Skin of body (tissue), 3 donors: ENCODE measurements around the gene CARNS1. TPM values are rescaled to one million over a fixed set of nuclear protein-coding genes. Genes with fewer than 3 reads are reported as not detected.
A peak's percentile ranks its signal among the peaks of the same experiment; 100 is the strongest.
"Not testable (repeated sequence)": the region's sequence is repeated elsewhere in the genome, so short reads cannot be mapped to it uniquely, and the experiment has no call there.

Experiments used
- DNase-seq: peaks from one replicate; lab custom pipeline; 2025; lab: John Stamatoyannopoulos, UW
- small RNA-seq: library from RNA; depleted of rRNA; stranded (forward); fragments of <200 nt; gene quantifications from one replicate; pipeline ENCODE3, GENCODE V24; 2014; ENCODE audit warnings: low replicate concordance
- total RNA-seq: library from RNA; depleted of rRNA; stranded (reverse); fragments of >200 nt; gene quantifications from one replicate; pipeline ENCODE4 v1.2.3, GENCODE V29; 2014

The CARNS1 gene
- total RNA-seq, 1 donor from 2014 or later = 3.8 TPM

- DNase-seq = peak; percentile 34
These were observed 49.1 kb downstream of the CARNS1 start for GRCh38 chr11:67464411-67465188.

GRCh38 chr11:67465189-67465510, 49.7 kb downstream of the CARNS1 start:
- no peak for DNase-seq

GRCh38 chr11:67465530-67465929, 50.1 kb downstream of the CARNS1 start:
- not testable (repeated sequence) for DNase-seq

- no peak for DNase-seq
These were observed 50.9 kb downstream of the CARNS1 start for GRCh38 chr11:67466367-67466766.

GRCh38 chr11:67466962-67467771, 51.7 kb downstream of the CARNS1 start:
- no peak for DNase-seq

- no peak for DNase-seq
These were observed 52.6 kb downstream of the CARNS1 start for GRCh38 chr11:67468056-67468455.

- DNase-seq = no peak
These were observed 52.9 kb downstream of the CARNS1 start for GRCh38 chr11:67468456-67468758.

GRCh38 chr11:67468759-67469507, 53.5 kb downstream of the CARNS1 start, which contains the start of gene TMEM134:
TSS of gene TMEM134 (minus strand) at chr11:67469251. CDS start at chr11:67469192, 59 bp downstream.
- peak; percentile 88 for DNase-seq

GRCh38 chr11:67469508-67469811, 54.0 kb downstream of the CARNS1 start:
- DNase-seq = no peak

GRCh38 chr11:67470337-67471002, 55.0 kb downstream of the CARNS1 start:
- no peak for DNase-seq

- no peak for DNase-seq
These were observed 57.4 kb downstream of the CARNS1 start for GRCh38 chr11:67472882-67473281.

Small RNA genes within 50 kb of the gene (small RNA-seq; reads per million reads assigned to genes)
- not detected for gene RNU6-1238P

Other genes starting within 250 kb of the CARNS1 start
- 34.5 TPM for gene GRK2, start 149.2 kb upstream of the CARNS1 start, total RNA-seq
- gene ANKRD13D, start 126.4 kb upstream of the CARNS1 start, total RNA-seq = 33.0 TPM
- 13.4 TPM for gene SSH3, start 112.1 kb upstream of the CARNS1 start, total RNA-seq
- gene POLD4, start 62.1 kb upstream of the CARNS1 start, total RNA-seq = 9.5 TPM
- gene CLCF1, start 42.1 kb upstream of the CARNS1 start, total RNA-seq = 0.89 TPM
- gene RAD9A, start 23.7 kb upstream of the CARNS1 start, total RNA-seq = 9.6 TPM
- 78.3 TPM for gene PPP1CA, start 13.8 kb upstream of the CARNS1 start, total RNA-seq
- gene TBC1D10C, start 11.6 kb upstream of the CARNS1 start, total RNA-seq = 1.2 TPM
- gene RPS6KB2, start 12.8 kb downstream of the CARNS1 start, total RNA-seq = 39.8 TPM
- 0.89 TPM for gene PTPRCAP, start 22.0 kb downstream of the CARNS1 start, total RNA-seq
- gene CORO1B, start 27.8 kb downstream of the CARNS1 start, total RNA-seq = 30.2 TPM
- gene GPR152, start 37.1 kb downstream of the CARNS1 start, total RNA-seq = not detected
- 0.49 TPM for gene CABP4, start 39.7 kb downstream of the CARNS1 start, total RNA-seq
- gene TMEM134, start 53.6 kb downstream of the CARNS1 start, total RNA-seq = 33.7 TPM
- 42.8 TPM for gene AIP, start 67.3 kb downstream of the CARNS1 start, total RNA-seq
- 7.5 TPM for gene PITPNM1, start 89.7 kb downstream of the CARNS1 start, total RNA-seq
- gene CDK2AP2, start 92.5 kb downstream of the CARNS1 start, total RNA-seq = 4.5 TPM
- not detected for gene CABP2, start 107.8 kb downstream of the CARNS1 start, total RNA-seq
- gene GSTP1, start 168.1 kb downstream of the CARNS1 start, total RNA-seq = 333 TPM
- gene NDUFV1, start 191.3 kb downstream of the CARNS1 start, total RNA-seq = 121 TPM
- 6.0 TPM for gene NUDT8, start 214.3 kb downstream of the CARNS1 start, total RNA-seq
- not detected for gene TBX10, start 224.1 kb downstream of the CARNS1 start, total RNA-seq
- 0.20 TPM for gene ACY3, start 235.1 kb downstream of the CARNS1 start, total RNA-seq